Trophoblast cell (in vitro differentiated cells and primary cell): ENCODE data around the gene CCR5AS.

Source experiments
- DNase-seq, 2 donors: peaks; one replicate each; pipeline ENCODE4 v3.0.0-alpha.2; 2016
- H2AFZ ChIP-seq: 2 replicates; pipeline ENCODE4 v1.6.1; 2013; ENCODE audit warnings: low read length, moderate library complexity, mild to moderate bottlenecking; ENCODE audit not compliant: insufficient read depth, poor library complexity
- H2AK5ac ChIP-seq: 2 replicates; pipeline ENCODE4 v1.6.1; 2013; ENCODE audit warnings: mild to moderate bottlenecking, low read length
- H2BK120ac ChIP-seq: 2 replicates; pipeline ENCODE4 v1.6.1; 2013; ENCODE audit warnings: low read length, mild to moderate bottlenecking, moderate library complexity; ENCODE audit not compliant: insufficient read depth, poor library complexity
- H2BK12ac ChIP-seq: 2 replicates; pipeline ENCODE4 v1.6.1; 2013; ENCODE audit warnings: mild to moderate bottlenecking, low read length, moderate library complexity
- H2BK5ac ChIP-seq: 2 replicates; pipeline ENCODE4 v1.6.1; 2013; ENCODE audit warnings: low read length, low read depth, moderate library complexity, mild to moderate bottlenecking; ENCODE audit not compliant: poor library complexity
- H3K14ac ChIP-seq: 2 replicates; pipeline ENCODE4 v1.6.1; 2013; ENCODE audit warnings: mild to moderate bottlenecking, low read length
- H3K18ac ChIP-seq: 2 replicates; pipeline ENCODE4 v1.6.1; 2013; ENCODE audit warnings: mild to moderate bottlenecking, low read length
- H3K23ac ChIP-seq: 2 replicates; pipeline ENCODE4 v1.6.1; 2013; ENCODE audit warnings: low read length
- H3K27ac ChIP-seq: 2 replicates; pipeline ENCODE4 v1.5.1; 2013; ENCODE audit warnings: low read depth, mild to moderate bottlenecking, inconsistent platforms, low read length, moderate library complexity
- H3K27me3 ChIP-seq: 2 replicates; pipeline ENCODE4 v1.6.1; 2013; ENCODE audit warnings: inconsistent platforms, mild to moderate bottlenecking, low read length, moderate library complexity; ENCODE audit not compliant: insufficient read depth
- H3K36me3 ChIP-seq, 2 experiments: 1 replicate in 1 of 2; 2 replicates in 1 of 2; pipeline ENCODE4 v1.6.1; 2013; ENCODE audit warnings: low read length in 2 of 2, mild to moderate bottlenecking in 2 of 2, moderate library complexity in 1 of 2; ENCODE audit not compliant: insufficient read depth in 2 of 2, control insufficient read depth in 1 of 2
- H3K4ac ChIP-seq: 2 replicates; pipeline ENCODE4 v1.6.1; 2013; ENCODE audit warnings: low read depth, mild to moderate bottlenecking, low read length, moderate library complexity
- H3K4me1 ChIP-seq, 2 experiments: 1 replicate in 1 of 2; 2 replicates in 1 of 2; pipeline ENCODE4 v1.6.1; 2013; ENCODE audit warnings: low read length in 2 of 2, mild to moderate bottlenecking in 2 of 2, moderate library complexity in 1 of 2; ENCODE audit not compliant: insufficient read depth in 2 of 2, control insufficient read depth in 1 of 2
- H3K4me2 ChIP-seq: 2 replicates; pipeline ENCODE4 v1.6.1; 2013; ENCODE audit warnings: inconsistent platforms, mild to moderate bottlenecking, low read length, moderate library complexity
- H3K4me3 ChIP-seq: 2 replicates; pipeline ENCODE4 v1.5.1; 2013; ENCODE audit warnings: mild to moderate bottlenecking, low read depth, low read length, inconsistent platforms
- H3K79me1 ChIP-seq: one replicate; pipeline ENCODE4 v1.6.1; 2013; ENCODE audit warnings: low read length
- H3K79me2 ChIP-seq: 2 replicates; pipeline ENCODE4 v1.6.1; 2013; ENCODE audit warnings: low read length, mild to moderate bottlenecking; ENCODE audit not compliant: control insufficient read depth, insufficient read depth, poor library complexity
- H3K9ac ChIP-seq: 2 replicates; pipeline ENCODE4 v1.6.1; 2013; ENCODE audit warnings: mild to moderate bottlenecking, low read length
- H3K9me3 ChIP-seq: 2 replicates; pipeline ENCODE4 v1.6.1; 2013; ENCODE audit warnings: low read depth, mild to moderate bottlenecking, control low read depth, inconsistent platforms, low read length; ENCODE audit not compliant: insufficient read depth
- H4K12ac ChIP-seq: 2 replicates; pipeline ENCODE4 v1.6.1; 2013; ENCODE audit warnings: low read depth, mild to moderate bottlenecking, low read length, moderate library complexity
- H4K8ac ChIP-seq: 2 replicates; pipeline ENCODE4 v1.6.1; 2013; ENCODE audit warnings: low read depth, mild to moderate bottlenecking, low read length, moderate library complexity
- H4K91ac ChIP-seq: one replicate; pipeline ENCODE4 v1.6.1; 2013; ENCODE audit warnings: low read depth, mild to moderate bottlenecking, low read length, moderate library complexity

The CCR5AS gene

DNA sequence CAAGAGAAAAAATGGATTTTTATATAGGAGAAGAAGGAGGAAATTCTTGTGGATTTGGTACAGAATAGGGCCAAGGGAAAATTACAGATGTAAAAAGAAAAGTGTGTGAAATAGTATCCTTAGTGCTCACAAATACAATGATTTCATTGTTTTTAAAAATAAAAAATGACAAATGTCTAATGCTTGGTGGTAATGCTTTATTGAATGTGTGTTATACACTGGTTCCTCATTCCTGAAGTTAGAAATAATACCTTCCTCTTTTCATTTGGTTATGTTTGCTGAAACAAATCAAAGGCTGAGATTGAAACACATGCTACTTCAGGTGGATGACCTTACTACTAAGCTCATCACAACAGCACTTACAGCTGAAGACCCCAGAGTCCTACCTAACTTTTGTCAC is 90.7 kb downstream of the CCR5AS start:
- Histone ChIP-seq H2BK12ac (no peak overlapping the region), H3K9ac (no peak overlapping the region), H4K12ac (no peak overlapping the region), H3K23ac (no peak overlapping the region), H3K27me3 (no peaks in the 10 kb centered on the region), H3K4me1 (no peaks in the 10 kb centered on the region), H3K27ac (no peak overlapping the region), H3K36me3 (no peaks in the 10 kb centered on the region), H3K18ac (no peak overlapping the region), H2AK5ac (no peak overlapping the region), H3K4me2 (no peak overlapping the region), H3K9me3 (peaks cover 3% of the 10 kb centered on the region), H3K4ac (no peak overlapping the region), H3K79me1 (no peaks in the 10 kb centered on the region), H2AFZ (no peak overlapping the region), H4K91ac (no peak overlapping the region), H2BK5ac (no peak overlapping the region), H3K4me3 (no peak overlapping the region), H4K8ac (no peak overlapping the region), H3K14ac (no peak overlapping the region), H2BK120ac (no peak overlapping the region), H3K79me2 (no peaks in the 10 kb centered on the region)
- DNase-seq = no peak

DNA sequence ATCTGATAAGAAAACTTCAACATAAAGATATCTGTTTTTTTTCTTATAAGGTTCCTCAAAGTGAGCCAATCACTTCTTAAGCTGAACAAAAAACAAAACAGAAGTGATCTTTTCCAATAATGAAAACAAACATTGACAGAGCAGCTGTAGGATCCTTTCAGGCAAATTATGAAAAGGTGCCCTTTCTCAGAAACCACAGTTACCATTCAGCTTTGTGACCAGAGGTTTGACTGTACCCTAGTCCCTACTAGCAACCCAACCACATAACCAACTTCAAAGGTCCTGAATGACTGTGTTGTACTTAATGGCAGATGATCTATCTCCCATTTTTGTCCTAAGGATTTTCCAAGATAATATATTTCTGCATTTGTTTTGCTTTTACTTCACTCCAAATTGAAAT is 92.3 kb downstream of the CCR5AS start:
- Histone ChIP-seq H3K18ac (no peak overlapping the region), H3K4ac (no peak overlapping the region), H2BK5ac (no peak overlapping the region), H4K8ac (no peak overlapping the region), H3K79me2 (no peaks in the 10 kb centered on the region), H4K12ac (no peak overlapping the region), H3K9ac (no peak overlapping the region), H3K4me1 (no peaks in the 10 kb centered on the region), H4K91ac (no peak overlapping the region), H3K4me2 (no peak overlapping the region), H3K27ac (no peak overlapping the region), H2BK120ac (no peak overlapping the region), H2AK5ac (no peak overlapping the region), H2BK12ac (no peak overlapping the region), H3K4me3 (no peak overlapping the region), H3K36me3 (no peaks in the 10 kb centered on the region), H2AFZ (no peak overlapping the region), H3K27me3 (no peaks in the 10 kb centered on the region), H3K14ac (no peak overlapping the region), H3K79me1 (no peaks in the 10 kb centered on the region), H3K9me3 (peaks cover 3% of the 10 kb centered on the region), H3K23ac (no peak overlapping the region)
- no peak for DNase-seq
